SK-N-SH (cell line): ENCODE data around the gene RAD51B. TPM values are rescaled to one million over a fixed set of nuclear protein-coding genes. Genes with fewer than 3 reads are reported as not detected.

Source experiments
- CTCF ChIA-PET: fragments of 300-600, 350-600 bp; formaldehyde crosslinking; extraction: SDS; loops from one replicate; lab custom pipeline; 2021; lab: Yijun Ruan, JAX
- POLR2A ChIA-PET: fragments of 350-600 bp; sonication (Branson Sonifier 250); formaldehyde crosslinking; extraction: SDS; loops from one replicate; lab custom pipeline; 2020; ENCODE audit warnings: antibody characterized with exemption, inconsistent platforms; lab: Yijun Ruan, JAX
- DNase-seq: peaks from one replicate; pipeline ENCODE4 v3.0.0; 2012
- H2AFZ ChIP-seq: fragments of 200-600 bp; sonication (generic); 2 replicates; pipeline ENCODE4 v1.8.1; 2016; ENCODE audit warnings: antibody characterized with exemption, mild to moderate bottlenecking, low read depth
- H3F3A ChIP-seq: fragments of 200-600 bp; sonication (generic); replicated peaks from 2 replicates; pipeline ENCODE3; 2016; ENCODE audit warnings: antibody characterized with exemption, mild to moderate bottlenecking; ENCODE audit not compliant: insufficient read depth
- H3K27ac ChIP-seq, 2 experiments: fragments of 200-500 bp in 1 of 2; fragments of 200-600 bp in 1 of 2; sonication (Bioruptor generic) in 1 of 2; sonication (generic), shearing (Covaris generic) in 1 of 2; 2 replicates each; pipeline versions ENCODE4 v1.5.1 to v1.6.1; 2014 to 2016; ENCODE audit warnings: low read depth in 2 of 2, inconsistent platforms in 1 of 2, low read length in 1 of 2, mild to moderate bottlenecking in 1 of 2, mixed read lengths in 1 of 2
- H3K27me3 ChIP-seq: fragments of 200-600 bp; sonication (generic), shearing (Covaris generic); 2 replicates; pipeline ENCODE4 v1.6.1; 2016; ENCODE audit warnings: mixed run types; ENCODE audit not compliant: insufficient read depth
- H3K36me3 ChIP-seq, 2 experiments: fragments of 200-500 bp in 1 of 2; fragments of 200-600 bp in 1 of 2; sonication (Bioruptor generic) in 1 of 2; sonication (generic) in 1 of 2; replicated peaks in 1 of 2; 2 replicates each; pipeline versions ENCODE3 to v1.5.1; 2014 to 2016; ENCODE audit warnings: low read length in 1 of 2, mild to moderate bottlenecking in 1 of 2; ENCODE audit not compliant: insufficient read depth in 2 of 2, control insufficient read depth in 1 of 2
- H3K4me1 ChIP-seq, 2 experiments: fragments of 200-500 bp in 1 of 2; fragments of 200-600 bp in 1 of 2; sonication (Bioruptor generic) in 1 of 2; sonication (generic), shearing (Covaris generic) in 1 of 2; 2 replicates each; pipeline versions ENCODE4 v1.5.1 to v1.6.1; 2014 to 2016; ENCODE audit warnings: low read depth in 1 of 2, low read length in 1 of 2, mixed run types in 1 of 2; ENCODE audit not compliant: insufficient read depth in 2 of 2, control insufficient read depth in 1 of 2
- H3K4me2 ChIP-seq: fragments of 200-600 bp; sonication (generic), shearing (Covaris generic); 2 replicates; pipeline ENCODE4 v1.6.1; 2017; ENCODE audit warnings: mixed run types
- H3K4me3 ChIP-seq, 2 experiments: fragments of 200-500 bp in 1 of 2; fragments of 200-600 bp in 1 of 2; sonication (Bioruptor generic) in 1 of 2; sonication (generic), shearing (Covaris generic) in 1 of 2; 2 replicates each; pipeline versions ENCODE4 v1.5.1 to v1.8.1; 2014 to 2016; ENCODE audit warnings: low read depth in 2 of 2, inconsistent platforms in 1 of 2, low read length in 1 of 2, mild to moderate bottlenecking in 1 of 2, mixed read lengths in 1 of 2, moderate library complexity in 1 of 2
- H3K79me2 ChIP-seq: fragments of 200-600 bp; sonication (generic); 2 replicates; pipeline ENCODE4 v1.8.1; 2017; ENCODE audit warnings: mild to moderate bottlenecking; ENCODE audit not compliant: insufficient read depth
- H3K9ac ChIP-seq: fragments of 200-600 bp; sonication (generic); 2 replicates; pipeline ENCODE4 v1.6.1; 2017; ENCODE audit warnings: mixed run types
- H3K9me2 ChIP-seq: fragments of 200-600 bp; sonication (generic); 2 replicates; pipeline ENCODE4 v1.6.1; 2017; ENCODE audit warnings: mixed run types
- H3K9me3 ChIP-seq: fragments of 200-600 bp; sonication (generic); 2 replicates; pipeline ENCODE4 v1.6.1; 2017; ENCODE audit warnings: mixed run types, mild to moderate bottlenecking, moderate library complexity
- H4K20me1 ChIP-seq: fragments of 200-600 bp; sonication (generic); 2 replicates; pipeline ENCODE4 v1.6.1; 2017; ENCODE audit warnings: mild to moderate bottlenecking, mixed run types; ENCODE audit not compliant: insufficient read depth
- CTCF ChIP-seq: fragments of 200-600 bp; sonication (generic); IDR thresholded peaks from 2 replicates; pipeline ENCODE4 v1.6.1; 2017; ENCODE audit warnings: antibody characterized with exemption, mild to moderate bottlenecking, moderate library complexity
- FOSL2 ChIP-seq: IDR thresholded peaks from 2 replicates; pipeline ENCODE4 v1.4.0; 2012; ENCODE audit warnings: low read depth, mild to moderate bottlenecking, moderate library complexity, borderline replicate concordance
- FOXJ3 ChIP-seq: sonication (generic); formaldehyde crosslinking; IDR thresholded peaks from 2 replicates; pipeline ENCODE4 v1.5.1; 2020; ENCODE audit warnings: mild to moderate bottlenecking, missing genetic modification reagents
- MEF2A ChIP-seq: IDR thresholded peaks from 2 replicates; pipeline ENCODE4 v1.4.0; 2012; ENCODE audit warnings: low read depth, borderline replicate concordance
- MXI1 ChIP-seq: IDR thresholded peaks from 2 replicates; pipeline ENCODE4 v1.6.1; 2012; ENCODE audit warnings: mild to moderate bottlenecking, low read depth, low read length, improper control_type of control experiment
- NRF1 ChIP-seq: IDR thresholded peaks from 2 replicates; pipeline ENCODE4 v1.6.1; 2012; ENCODE audit warnings: low read depth, mild to moderate bottlenecking, low read length
- RAD21 ChIP-seq: IDR thresholded peaks from 2 replicates; pipeline ENCODE4 v1.6.1; 2012; ENCODE audit warnings: mild to moderate bottlenecking, low read length
- WGBS: methylation state at CpG from one replicate; pipeline ENCODE4 v1.1.6; 2017; ENCODE audit warnings: low lambda C conversion rate; 5-methylcytosine and 5-hydroxymethylcytosine counted together
- polyA plus RNA-seq, 3 experiments: library from polyadenylated mRNA; depleted of rRNA; stranded (reverse); fragments of >200 nt; gene quantifications; 2 replicates each; pipeline ENCODE4 v1.2.3, GENCODE V29; 2012
- TF ChIP-seq, protein P1 (sequence below): IDR thresholded peaks from 2 replicates; pipeline ENCODE4; 2012

The RAD51B gene
- polyA plus RNA-seq, 1 of the 3 experiments (the other 2 are of a cell fraction), result 6.0 TPM

GRCh38 chr14:68018598-68018997 lies 199.0 kb downstream of the RAD51B start:
- H3K36me3 ChIP-seq, result no peaks in the 10 kb centered on the region
- H4K20me1 ChIP-seq, result no peaks in the 10 kb centered on the region
- ChIA-PET POLR2A (no interaction called here), CTCF (no interaction called here)
- TF ChIP-seq FOXJ3 (no peak), NRF1 (no peak), CTCF (no peak), RAD21 (no peak), MEF2A (no peak)
- TF ChIP-seq, protein P1, sequence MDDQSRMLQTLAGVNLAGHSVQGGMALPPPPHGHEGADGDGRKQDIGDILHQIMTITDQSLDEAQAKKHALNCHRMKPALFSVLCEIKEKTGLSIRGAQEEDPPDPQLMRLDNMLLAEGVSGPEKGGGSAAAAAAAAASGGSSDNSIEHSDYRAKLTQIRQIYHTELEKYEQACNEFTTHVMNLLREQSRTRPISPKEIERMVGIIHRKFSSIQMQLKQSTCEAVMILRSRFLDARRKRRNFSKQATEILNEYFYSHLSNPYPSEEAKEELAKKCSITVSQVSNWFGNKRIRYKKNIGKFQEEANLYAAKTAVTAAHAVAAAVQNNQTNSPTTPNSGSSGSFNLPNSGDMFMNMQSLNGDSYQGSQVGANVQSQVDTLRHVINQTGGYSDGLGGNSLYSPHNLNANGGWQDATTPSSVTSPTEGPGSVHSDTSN, result no peak
- H3K9me3 ChIP-seq, result no peaks in the 10 kb centered on the region
- H3K4me1 ChIP-seq, result peaks cover 0 to 3% of the 10 kb centered on the region in 2 experiments; a peak in 3 of 4 replicates
- H2AFZ ChIP-seq, result no peak overlapping the region
- H3K79me2 ChIP-seq, result no peaks in the 10 kb centered on the region
- WGBS, result 90% methylated on average over 1 of the region's 1 CpG
- no peak for DNase-seq
- H3K4me2 ChIP-seq, result no peak overlapping the region
- no peaks in the 10 kb centered on the region for H3F3A ChIP-seq
- no peaks in the 10 kb centered on the region for H3K9me2 ChIP-seq
- no peak overlapping the region for H3K9ac ChIP-seq
- H3K27me3 ChIP-seq, result no peaks in the 10 kb centered on the region
- no peak overlapping the region for H3K4me3 ChIP-seq
- no peak overlapping the region for H3K27ac ChIP-seq

DNA sequence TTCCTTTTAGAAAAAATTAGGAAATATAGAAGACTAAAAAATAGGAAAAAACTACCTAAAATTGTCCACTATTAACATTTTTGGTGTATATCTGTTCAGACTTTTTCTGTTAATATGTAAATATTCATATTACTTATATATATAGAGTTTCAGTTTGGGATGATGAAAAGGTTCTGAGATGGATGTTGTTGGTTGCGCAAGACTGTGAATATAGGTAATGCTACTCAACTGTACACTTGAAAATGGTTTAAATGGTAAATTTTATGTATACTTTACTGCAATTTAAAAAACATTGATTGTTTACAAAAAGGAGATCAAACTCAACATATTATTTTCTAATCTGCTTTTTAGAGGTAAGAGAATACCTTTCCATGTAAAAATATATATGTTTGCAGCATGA lies 200.9 kb downstream of the RAD51B start:
- H3K9ac ChIP-seq, result no peak overlapping the region
- TF ChIP-seq RAD21, result no peak
- TF ChIP-seq NRF1, result no peak
- no peak for TF ChIP-seq FOSL2
- TF ChIP-seq MXI1, result no peak
- TF ChIP-seq, all 33 proteins: peak for 0
- no peak overlapping the region for H3K4me2 ChIP-seq
- no peaks in the 10 kb centered on the region for H3F3A ChIP-seq
- no peaks in the 10 kb centered on the region for H3K9me3 ChIP-seq
- no peak overlapping the region for H3K4me3 ChIP-seq
- 98% methylated on average over 1 of the region's 1 CpG for WGBS
- ChIA-PET POLR2A (no interaction called here), CTCF (no interaction called here)
- H4K20me1 ChIP-seq, result no peaks in the 10 kb centered on the region
- no peak for DNase-seq
- no peaks in the 10 kb centered on the region for H3K36me3 ChIP-seq
- H3K27ac ChIP-seq, result no peak overlapping the region
- no peak overlapping the region for H2AFZ ChIP-seq
- no peaks in the 10 kb centered on the region for H3K9me2 ChIP-seq
- peaks cover 0 to 3% of the 10 kb centered on the region in 2 experiments; a peak in 3 of 4 replicates for H3K4me1 ChIP-seq
- no peaks in the 10 kb centered on the region for H3K27me3 ChIP-seq
- H3K79me2 ChIP-seq, result no peaks in the 10 kb centered on the region
